ENCODE measurements around the gene ENTPD6.

Gene ENTPD6

DNA sequence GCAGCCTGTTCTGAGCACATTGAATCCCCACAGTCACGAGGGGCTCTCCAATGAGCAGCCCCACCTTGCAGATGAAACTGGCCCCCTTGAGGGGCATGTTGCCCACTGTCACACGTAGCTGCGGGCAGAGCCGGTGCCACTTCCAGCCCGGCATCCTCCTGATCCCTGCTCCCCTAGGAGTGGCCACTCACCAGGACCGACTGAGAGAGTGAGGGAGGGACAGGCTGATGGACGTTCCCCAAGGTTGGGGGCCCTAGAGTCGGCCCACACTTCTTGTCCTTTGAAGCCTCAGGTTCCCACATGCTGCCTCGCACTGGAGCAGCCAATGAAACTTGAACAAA lies 10.5 kb downstream of the ENTPD6 start:
- no peak for FAIRE-seq
- DNase-seq (ENCODE audit: insufficient read length, low spot score) = no peak
- TF ChIP-seq SPI1 (IDR thresholded peaks at IDR 0.05; ENCODE audit: low read depth, low read length) = no peak
- TF ChIP-seq POU2F2 (IDR thresholded peaks at IDR 0.05; ENCODE audit: low read depth, low read length) = no peak
- TF ChIP-seq POLR2AphosphoS5 (IDR thresholded peaks at IDR 0.05; ENCODE audit: low read depth, low read length) = no peak
- no peak for TF ChIP-seq TAF1 (IDR thresholded peaks at IDR 0.05; ENCODE audit: low read depth, low read length)
- TF ChIP-seq POLR2A (IDR thresholded peaks at IDR 0.05; ENCODE audit: low read depth, low read length) = no peak
- TF ChIP-seq PAX5 (IDR thresholded peaks at IDR 0.05; ENCODE audit: insufficient read depth, low read length, severe bottlenecking) = no peak

DNA sequence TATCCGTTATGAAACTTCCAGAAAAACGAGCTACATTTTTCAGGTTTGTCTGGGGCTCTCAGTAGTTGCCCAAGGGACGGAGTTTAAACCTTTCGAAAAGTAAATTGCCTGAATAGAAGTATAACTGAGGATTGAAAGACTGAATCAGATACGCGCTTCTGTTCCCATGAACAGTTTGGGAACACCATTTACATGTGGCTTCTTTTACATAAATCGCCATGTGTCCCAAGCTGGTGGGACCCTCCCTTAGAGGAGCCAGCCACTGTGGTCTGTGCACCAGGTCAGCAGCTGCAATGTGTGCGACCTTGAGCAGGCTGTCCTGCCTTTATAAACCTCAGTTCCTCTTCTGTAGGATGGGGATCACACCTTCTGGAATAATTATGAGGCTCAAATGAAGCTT lies 11.0 kb downstream of the ENTPD6 start:
- no peak for TF ChIP-seq POLR2A (IDR thresholded peaks at IDR 0.05; ENCODE audit: low read depth, low read length)
- no peak for TF ChIP-seq PAX5 (IDR thresholded peaks at IDR 0.05; ENCODE audit: insufficient read depth, low read length, severe bottlenecking)
- TF ChIP-seq POU2F2 (IDR thresholded peaks at IDR 0.05; ENCODE audit: low read depth, low read length) = no peak
- TF ChIP-seq TAF1 (IDR thresholded peaks at IDR 0.05; ENCODE audit: low read depth, low read length) = no peak
- TF ChIP-seq POLR2AphosphoS5 (IDR thresholded peaks at IDR 0.05; ENCODE audit: low read depth, low read length) = no peak
- TF ChIP-seq SPI1 (IDR thresholded peaks at IDR 0.05; ENCODE audit: low read depth, low read length) = no peak
- DNase-seq (ENCODE audit: insufficient read length, low spot score) (no peak), FAIRE-seq (no peak)

DNA sequence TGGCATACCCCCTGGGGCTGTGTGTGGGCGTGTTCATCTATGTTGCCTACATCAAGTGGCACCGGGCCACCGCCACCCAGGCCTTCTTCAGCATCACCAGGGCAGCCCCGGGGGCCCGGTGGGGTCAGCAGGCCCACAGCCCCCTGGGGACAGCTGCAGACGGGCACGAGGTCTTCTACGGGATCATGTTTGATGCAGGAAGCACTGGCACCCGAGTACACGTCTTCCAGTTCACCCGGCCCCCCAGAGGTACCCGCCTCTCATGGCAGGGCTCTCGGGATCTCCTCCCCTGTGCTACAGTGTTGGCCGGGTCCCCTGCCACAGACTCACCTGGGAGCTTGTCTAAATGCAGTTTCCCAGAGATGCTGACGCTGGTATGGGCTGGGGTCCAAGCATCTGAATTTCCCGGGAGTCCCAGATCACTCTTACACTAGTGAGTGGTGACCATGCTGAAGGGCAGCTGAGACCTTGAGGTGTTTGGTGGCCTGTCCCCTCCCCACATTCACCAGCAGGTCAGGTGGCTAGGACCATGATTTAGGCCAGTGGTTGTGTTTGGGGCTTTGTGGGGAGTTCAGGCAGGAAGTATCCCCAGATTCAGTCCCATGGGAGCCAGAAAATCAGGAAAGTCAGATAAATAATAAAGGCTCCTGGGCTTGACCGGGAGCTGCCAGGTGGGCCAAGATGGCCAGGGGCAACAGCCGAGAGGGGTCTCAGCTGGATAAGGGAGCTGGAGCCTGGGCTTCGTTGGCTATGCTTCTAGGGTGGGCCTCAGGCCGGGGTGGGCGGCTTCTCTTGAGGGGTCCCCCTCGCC lies 11.8 kb downstream of the ENTPD6 start:
- no peak for FAIRE-seq

DNA sequence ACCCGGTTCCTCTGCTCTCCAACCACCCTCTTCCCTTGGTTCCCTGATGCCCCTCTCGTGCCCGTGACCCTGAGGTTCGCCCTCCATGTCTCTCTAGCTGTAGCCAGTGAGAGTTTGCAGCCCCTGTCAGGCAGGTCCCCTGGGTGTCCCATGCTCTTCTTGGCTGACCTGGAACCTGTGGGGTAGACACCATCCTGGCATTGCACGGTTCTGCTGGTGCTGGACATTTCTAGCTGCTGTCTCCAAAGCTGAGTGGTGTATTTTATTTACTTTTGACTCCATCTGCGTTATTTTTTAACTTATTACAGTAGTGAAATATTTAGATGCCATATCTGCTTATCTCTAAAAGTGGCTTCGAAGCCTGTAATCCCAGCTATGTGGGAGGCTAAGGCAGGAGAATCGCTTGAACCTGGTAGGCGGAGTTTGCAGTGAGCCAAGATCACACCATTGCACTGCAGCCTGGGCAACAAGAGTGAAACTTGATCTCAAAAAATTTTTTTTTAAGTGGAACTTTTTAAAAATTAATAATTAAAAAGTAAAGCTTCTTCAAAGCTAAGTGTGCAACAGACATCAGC lies 12.5 kb downstream of the ENTPD6 start:
- TF ChIP-seq TAF1 (IDR thresholded peaks at IDR 0.05; ENCODE audit: low read depth, low read length) = no peak
- TF ChIP-seq PAX5 (IDR thresholded peaks at IDR 0.05; ENCODE audit: insufficient read depth, low read length, severe bottlenecking) = no peak
- TF ChIP-seq POLR2AphosphoS5 (IDR thresholded peaks at IDR 0.05; ENCODE audit: low read depth, low read length) = no peak
- no peak for TF ChIP-seq POLR2A (IDR thresholded peaks at IDR 0.05; ENCODE audit: low read depth, low read length)
- TF ChIP-seq POU2F2 (IDR thresholded peaks at IDR 0.05; ENCODE audit: low read depth, low read length) = no peak
- no peak for TF ChIP-seq SPI1 (IDR thresholded peaks at IDR 0.05; ENCODE audit: low read depth, low read length)
- DNase-seq (ENCODE audit: insufficient read length, low spot score) (no peak), FAIRE-seq (no peak)

More for the DNA sequence above, 11.8 kb downstream of the ENTPD6 start:
- DNase-seq (ENCODE audit: insufficient read length, low spot score) = no peak
- TF ChIP-seq POLR2AphosphoS5 (IDR thresholded peaks at IDR 0.05; ENCODE audit: low read depth, low read length) (no peak), SPI1 (IDR thresholded peaks at IDR 0.05; ENCODE audit: low read depth, low read length) (no peak), POLR2A (IDR thresholded peaks at IDR 0.05; ENCODE audit: low read depth, low read length) (no peak), POU2F2 (IDR thresholded peaks at IDR 0.05; ENCODE audit: low read depth, low read length) (no peak), PAX5 (IDR thresholded peaks at IDR 0.05; ENCODE audit: insufficient read depth, low read length, severe bottlenecking) (no peak), TAF1 (IDR thresholded peaks at IDR 0.05; ENCODE audit: low read depth, low read length) (no peak)

DNA sequence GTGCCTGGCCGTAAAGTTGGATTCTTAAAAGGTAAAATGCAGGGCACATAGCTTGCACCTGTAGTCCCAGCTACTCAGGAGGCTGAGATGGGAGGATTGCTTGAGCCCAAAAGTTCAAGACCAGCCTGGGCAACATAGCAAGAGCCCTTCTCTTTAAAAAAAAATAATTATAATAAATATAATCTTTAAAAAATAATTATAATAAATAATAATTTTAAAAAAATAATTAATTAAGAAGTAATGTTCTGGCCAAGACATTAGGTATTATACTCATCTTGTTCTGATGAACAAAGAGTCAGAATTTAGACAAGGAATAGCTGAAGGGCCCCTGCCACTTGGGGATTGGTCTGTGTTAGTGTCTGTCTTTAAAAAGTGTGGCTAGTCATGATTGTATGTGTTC lies 13.9 kb downstream of the ENTPD6 start:
- FAIRE-seq (no peak), DNase-seq (ENCODE audit: insufficient read length, low spot score) (no peak)
- TF ChIP-seq TAF1 (IDR thresholded peaks at IDR 0.05; ENCODE audit: low read depth, low read length) (no peak), PAX5 (IDR thresholded peaks at IDR 0.05; ENCODE audit: insufficient read depth, low read length, severe bottlenecking) (no peak), POLR2A (IDR thresholded peaks at IDR 0.05; ENCODE audit: low read depth, low read length) (no peak), POU2F2 (IDR thresholded peaks at IDR 0.05; ENCODE audit: low read depth, low read length) (no peak), POLR2AphosphoS5 (IDR thresholded peaks at IDR 0.05; ENCODE audit: low read depth, low read length) (no peak), SPI1 (IDR thresholded peaks at IDR 0.05; ENCODE audit: low read depth, low read length) (no peak)

DNA sequence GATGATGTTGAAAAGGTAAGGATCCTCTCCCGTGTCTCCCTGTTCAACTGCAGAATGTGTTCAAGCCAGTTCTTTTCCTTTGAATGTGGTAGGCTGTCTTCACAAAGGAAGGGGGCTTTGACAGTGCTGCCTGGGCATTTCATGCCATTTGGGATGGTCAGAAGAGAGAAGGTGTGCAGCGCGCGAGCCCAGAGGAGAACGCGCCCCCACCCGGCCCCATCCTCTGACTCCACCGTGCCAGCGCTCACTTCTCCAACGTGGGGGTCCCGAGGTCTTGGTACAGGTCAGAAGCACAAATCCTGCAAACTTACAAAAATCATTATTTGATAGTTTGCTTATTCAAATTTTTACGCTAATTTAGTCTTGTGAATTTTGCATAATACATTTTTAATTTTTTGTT lies 14.4 kb downstream of the ENTPD6 start:
- FAIRE-seq = no peak
- no peak for TF ChIP-seq SPI1 (IDR thresholded peaks at IDR 0.05; ENCODE audit: low read depth, low read length)
- no peak for TF ChIP-seq PAX5 (IDR thresholded peaks at IDR 0.05; ENCODE audit: insufficient read depth, low read length, severe bottlenecking)
- TF ChIP-seq POU2F2 (IDR thresholded peaks at IDR 0.05; ENCODE audit: low read depth, low read length) = no peak
- TF ChIP-seq TAF1 (IDR thresholded peaks at IDR 0.05; ENCODE audit: low read depth, low read length) = no peak
- TF ChIP-seq POLR2AphosphoS5 (IDR thresholded peaks at IDR 0.05; ENCODE audit: low read depth, low read length) = no peak
- TF ChIP-seq POLR2A (IDR thresholded peaks at IDR 0.05; ENCODE audit: low read depth, low read length) = no peak
- DNase-seq (ENCODE audit: insufficient read length, low spot score) = no peak

DNA sequence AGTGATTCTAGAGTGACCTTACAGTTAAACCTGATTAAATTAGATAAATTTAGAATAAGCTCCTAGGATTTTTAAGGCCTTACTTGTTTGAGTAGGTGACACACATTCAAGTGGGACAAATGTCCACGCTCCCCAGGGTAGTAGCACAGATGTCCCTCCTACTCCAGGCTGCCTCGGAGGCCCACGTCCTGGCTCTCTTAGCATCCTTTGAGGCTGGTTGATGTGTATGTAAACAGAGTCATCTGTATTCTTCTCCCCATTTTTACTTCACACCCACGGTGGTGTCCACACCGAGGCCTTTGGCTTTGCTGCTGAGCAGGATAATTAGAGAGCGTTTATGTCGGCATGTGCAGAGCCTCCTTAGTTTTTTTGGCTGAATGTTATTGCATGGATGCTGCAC lies 15.8 kb downstream of the ENTPD6 start:
- FAIRE-seq (no peak), DNase-seq (ENCODE audit: insufficient read length, low spot score) (no peak)
- no peak for TF ChIP-seq POLR2A (IDR thresholded peaks at IDR 0.05; ENCODE audit: low read depth, low read length)
- TF ChIP-seq TAF1 (IDR thresholded peaks at IDR 0.05; ENCODE audit: low read depth, low read length) = no peak
- TF ChIP-seq SPI1 (IDR thresholded peaks at IDR 0.05; ENCODE audit: low read depth, low read length) = no peak
- no peak for TF ChIP-seq POLR2AphosphoS5 (IDR thresholded peaks at IDR 0.05; ENCODE audit: low read depth, low read length)
- no peak for TF ChIP-seq POU2F2 (IDR thresholded peaks at IDR 0.05; ENCODE audit: low read depth, low read length)
- TF ChIP-seq PAX5 (IDR thresholded peaks at IDR 0.05; ENCODE audit: insufficient read depth, low read length, severe bottlenecking) = no peak

DNA sequence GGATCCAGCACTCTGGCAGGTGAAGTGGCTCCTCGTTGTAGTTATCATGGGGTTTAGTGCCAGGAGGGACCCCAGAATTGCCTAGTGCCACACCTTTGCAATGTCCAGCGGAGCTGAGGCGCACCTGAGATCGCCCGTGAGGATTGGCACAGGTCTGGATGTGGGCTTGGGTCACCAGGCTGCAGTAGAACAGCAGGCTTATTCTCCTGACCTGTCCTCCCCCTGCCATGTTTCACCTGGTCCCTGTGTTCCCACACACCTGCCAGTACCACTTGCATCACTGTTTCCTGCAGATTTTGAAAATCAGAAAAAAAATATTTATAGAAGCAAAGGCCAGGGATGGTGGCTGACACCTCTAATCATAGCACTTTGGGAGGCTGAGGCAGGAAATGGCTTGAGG lies 16.7 kb downstream of the ENTPD6 start:
- FAIRE-seq (no peak), DNase-seq (ENCODE audit: insufficient read length, low spot score) (no peak)
- TF ChIP-seq POLR2AphosphoS5 (IDR thresholded peaks at IDR 0.05; ENCODE audit: low read depth, low read length) (no peak), SPI1 (IDR thresholded peaks at IDR 0.05; ENCODE audit: low read depth, low read length) (no peak), PAX5 (IDR thresholded peaks at IDR 0.05; ENCODE audit: insufficient read depth, low read length, severe bottlenecking) (no peak), TAF1 (IDR thresholded peaks at IDR 0.05; ENCODE audit: low read depth, low read length) (no peak), POU2F2 (IDR thresholded peaks at IDR 0.05; ENCODE audit: low read depth, low read length) (no peak), POLR2A (IDR thresholded peaks at IDR 0.05; ENCODE audit: low read depth, low read length) (no peak)

DNA sequence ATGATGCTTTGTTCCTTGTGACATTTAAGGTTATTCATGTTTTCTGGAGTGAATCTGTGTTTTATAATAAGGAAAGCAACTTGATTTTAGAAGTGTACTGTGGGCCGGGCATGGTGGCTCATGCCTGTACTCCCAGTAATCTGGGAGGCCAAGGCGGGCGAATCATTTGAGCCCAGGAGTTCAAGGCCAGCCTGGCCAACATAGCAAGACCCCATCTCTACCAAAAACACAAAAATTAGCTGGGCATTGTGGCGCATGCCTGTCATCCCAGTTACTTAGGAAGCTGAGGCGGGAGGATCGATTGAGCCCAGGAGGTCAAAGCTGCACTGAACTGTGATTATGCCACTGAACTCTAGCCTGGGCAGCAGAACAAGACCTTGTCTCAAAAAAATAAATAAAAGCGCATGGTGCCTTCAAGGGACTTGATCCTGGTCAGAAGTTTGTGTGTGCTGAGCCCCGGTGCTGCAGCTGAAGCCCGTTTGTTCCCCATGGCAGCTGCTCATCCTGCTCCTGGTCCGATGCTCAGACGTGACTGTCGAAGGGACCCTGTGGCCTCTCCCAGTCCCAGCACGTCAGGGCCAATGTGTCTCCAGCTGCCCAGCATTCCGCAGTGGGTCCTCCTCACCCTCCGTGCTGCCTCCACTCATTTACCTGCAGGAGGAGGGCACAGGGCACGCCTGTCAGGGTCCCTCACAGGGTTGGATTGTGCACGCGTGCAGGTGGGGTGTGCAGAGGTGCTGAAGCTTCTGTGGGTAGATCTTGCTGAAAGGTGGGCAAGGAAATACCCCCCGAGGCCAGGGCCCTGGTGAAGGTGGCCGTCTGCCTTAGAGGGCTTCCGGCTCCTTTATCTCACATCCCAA lies 18.3 kb downstream of the ENTPD6 start:
- no peak for TF ChIP-seq POLR2AphosphoS5 (IDR thresholded peaks at IDR 0.05; ENCODE audit: low read depth, low read length)
- no peak for DNase-seq (ENCODE audit: insufficient read length, low spot score)
- peak; percentile 26 for FAIRE-seq
